Measurements from ENCODE around the gene CLMP. TPM values are rescaled to one million over a fixed set of nuclear protein-coding genes. Genes with fewer than 3 reads are reported as not detected.

CLMP gene
- total RNA-seq, 1 donor from 2014 or later, result 24.2 TPM

DNA sequence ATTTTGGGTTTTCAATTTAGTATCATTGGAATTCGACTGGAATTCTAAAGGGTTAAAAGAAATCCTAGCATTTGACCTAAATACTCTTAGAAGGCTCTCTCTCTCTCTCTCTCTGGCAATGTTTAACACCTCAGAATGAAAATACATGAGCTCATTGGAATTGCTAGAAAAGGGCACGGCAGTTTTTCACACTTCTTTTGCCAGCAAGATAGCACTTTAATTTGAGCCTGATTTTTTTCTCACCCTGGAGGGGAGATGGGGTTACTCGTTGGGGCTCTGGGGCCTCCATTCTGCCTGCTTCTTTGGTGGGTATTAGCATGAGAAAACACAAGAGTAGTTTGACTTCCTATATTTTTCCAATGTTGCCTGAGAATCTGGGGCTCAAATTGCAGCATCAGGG lies 22.8 kb upstream of the CLMP start:
- Mint-ChIP-seq H3K27ac (ENCODE audit: unreplicated experiment) (no peak overlapping the region), H3K4me3 (ENCODE audit: unreplicated experiment) (no peak overlapping the region), H3K4me1 (ENCODE audit: low read depth, unreplicated experiment) (no peaks in the 10 kb centered on the region), H3K36me3 (ENCODE audit: unreplicated experiment) (peaks cover 2% of the 10 kb centered on the region), H3K9me3 (ENCODE audit: unreplicated experiment) (peaks cover 6% of the 10 kb centered on the region), H3K27me3 (ENCODE audit: unreplicated experiment) (no peaks in the 10 kb centered on the region)
- no peak for DNase-seq
- TF ChIP-seq, protein P1, sequence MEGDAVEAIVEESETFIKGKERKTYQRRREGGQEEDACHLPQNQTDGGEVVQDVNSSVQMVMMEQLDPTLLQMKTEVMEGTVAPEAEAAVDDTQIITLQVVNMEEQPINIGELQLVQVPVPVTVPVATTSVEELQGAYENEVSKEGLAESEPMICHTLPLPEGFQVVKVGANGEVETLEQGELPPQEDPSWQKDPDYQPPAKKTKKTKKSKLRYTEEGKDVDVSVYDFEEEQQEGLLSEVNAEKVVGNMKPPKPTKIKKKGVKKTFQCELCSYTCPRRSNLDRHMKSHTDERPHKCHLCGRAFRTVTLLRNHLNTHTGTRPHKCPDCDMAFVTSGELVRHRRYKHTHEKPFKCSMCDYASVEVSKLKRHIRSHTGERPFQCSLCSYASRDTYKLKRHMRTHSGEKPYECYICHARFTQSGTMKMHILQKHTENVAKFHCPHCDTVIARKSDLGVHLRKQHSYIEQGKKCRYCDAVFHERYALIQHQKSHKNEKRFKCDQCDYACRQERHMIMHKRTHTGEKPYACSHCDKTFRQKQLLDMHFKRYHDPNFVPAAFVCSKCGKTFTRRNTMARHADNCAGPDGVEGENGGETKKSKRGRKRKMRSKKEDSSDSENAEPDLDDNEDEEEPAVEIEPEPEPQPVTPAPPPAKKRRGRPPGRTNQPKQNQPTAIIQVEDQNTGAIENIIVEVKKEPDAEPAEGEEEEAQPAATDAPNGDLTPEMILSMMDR (IDR thresholded peaks at IDR 0.05; ENCODE audit: partially characterized antibody, unreplicated experiment), result no peak

DNA sequence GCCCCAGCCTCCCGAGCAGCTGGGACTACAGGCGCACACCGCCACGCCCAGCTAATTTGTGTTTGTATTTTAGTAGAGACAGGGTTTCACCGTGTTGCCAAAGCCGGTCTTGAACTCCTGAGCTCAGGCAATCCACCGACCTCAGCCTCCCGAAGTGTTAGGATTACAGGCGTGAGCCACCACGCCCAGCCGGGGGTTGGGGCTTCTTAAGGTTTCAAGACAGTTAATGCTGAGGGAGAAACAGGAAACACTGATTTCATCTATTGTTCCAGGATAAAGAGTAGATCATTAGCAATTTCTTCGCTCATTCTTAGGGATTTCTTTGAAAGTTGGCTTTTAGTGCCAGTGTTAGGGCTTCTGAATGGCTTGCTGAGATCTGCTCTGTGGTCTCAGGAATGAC lies 21.2 kb upstream of the CLMP start:
- no peak for DNase-seq
- Mint-ChIP-seq H3K36me3 (ENCODE audit: unreplicated experiment) (no peaks in the 10 kb centered on the region), H3K4me1 (ENCODE audit: low read depth, unreplicated experiment) (peaks cover 9% of the 10 kb centered on the region), H3K9me3 (ENCODE audit: unreplicated experiment) (peaks cover 2% of the 10 kb centered on the region), H3K27ac (ENCODE audit: unreplicated experiment) (no peak overlapping the region), H3K4me3 (ENCODE audit: unreplicated experiment) (no peak overlapping the region), H3K27me3 (ENCODE audit: unreplicated experiment) (no peaks in the 10 kb centered on the region)
- TF ChIP-seq, protein P1 (IDR thresholded peaks at IDR 0.05; ENCODE audit: partially characterized antibody, unreplicated experiment), result no peak

DNA sequence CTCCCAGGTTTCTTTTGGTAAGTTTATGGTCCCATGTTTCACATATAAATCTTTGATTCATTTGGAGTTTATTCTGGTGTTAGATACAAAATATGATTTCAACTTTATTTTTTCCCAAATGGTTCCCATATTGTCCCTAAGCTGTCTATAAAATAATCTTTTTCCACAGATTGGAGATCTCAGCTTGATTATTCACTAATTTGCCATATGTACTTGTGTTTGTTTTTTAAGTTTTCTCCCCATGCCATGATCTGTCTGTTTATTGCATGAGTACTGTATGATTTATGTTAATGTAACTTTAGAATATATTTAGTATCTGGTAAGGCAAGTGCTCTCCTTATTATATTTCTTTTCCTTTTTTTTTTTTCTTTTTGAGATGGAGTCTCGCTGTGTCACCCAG lies 19.9 kb upstream of the CLMP start:
- DNase-seq, result no peak
- Mint-ChIP-seq H3K4me1 (ENCODE audit: low read depth, unreplicated experiment) (peaks cover 11% of the 10 kb centered on the region), H3K9me3 (ENCODE audit: unreplicated experiment) (peaks cover 1% of the 10 kb centered on the region), H3K27ac (ENCODE audit: unreplicated experiment) (no peak overlapping the region), H3K4me3 (ENCODE audit: unreplicated experiment) (no peak overlapping the region), H3K27me3 (ENCODE audit: unreplicated experiment) (no peaks in the 10 kb centered on the region), H3K36me3 (ENCODE audit: unreplicated experiment) (no peaks in the 10 kb centered on the region)
- TF ChIP-seq, protein P1 (IDR thresholded peaks at IDR 0.05; ENCODE audit: partially characterized antibody, unreplicated experiment), result no peak

DNA sequence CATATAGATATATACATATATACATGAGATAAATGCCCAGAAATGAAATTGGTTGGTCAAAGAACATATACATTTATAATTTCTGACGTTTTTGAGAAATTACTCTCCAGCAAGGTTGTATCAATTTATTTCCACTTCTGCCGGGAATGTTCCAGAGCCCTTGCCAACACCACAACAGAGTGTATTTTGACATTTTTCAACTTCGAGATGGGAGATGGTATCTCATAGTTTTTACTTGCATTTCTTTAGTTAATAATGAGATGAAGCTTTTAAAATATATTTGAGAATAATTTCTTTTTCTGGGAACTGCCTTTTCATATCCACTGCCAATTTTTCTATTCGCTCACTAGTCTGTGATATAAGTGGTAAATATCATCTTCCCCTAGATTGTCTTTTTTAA lies 19.3 kb upstream of the CLMP start:
- DNase-seq, result no peak
- Mint-ChIP-seq H3K4me1 (ENCODE audit: low read depth, unreplicated experiment) (peaks cover 11% of the 10 kb centered on the region), H3K36me3 (ENCODE audit: unreplicated experiment) (no peaks in the 10 kb centered on the region), H3K27me3 (ENCODE audit: unreplicated experiment) (no peaks in the 10 kb centered on the region), H3K9me3 (ENCODE audit: unreplicated experiment) (peaks cover 1% of the 10 kb centered on the region), H3K4me3 (ENCODE audit: unreplicated experiment) (no peak overlapping the region), H3K27ac (ENCODE audit: unreplicated experiment) (no peak overlapping the region)
- TF ChIP-seq, protein P1 (IDR thresholded peaks at IDR 0.05; ENCODE audit: partially characterized antibody, unreplicated experiment), result no peak

DNA sequence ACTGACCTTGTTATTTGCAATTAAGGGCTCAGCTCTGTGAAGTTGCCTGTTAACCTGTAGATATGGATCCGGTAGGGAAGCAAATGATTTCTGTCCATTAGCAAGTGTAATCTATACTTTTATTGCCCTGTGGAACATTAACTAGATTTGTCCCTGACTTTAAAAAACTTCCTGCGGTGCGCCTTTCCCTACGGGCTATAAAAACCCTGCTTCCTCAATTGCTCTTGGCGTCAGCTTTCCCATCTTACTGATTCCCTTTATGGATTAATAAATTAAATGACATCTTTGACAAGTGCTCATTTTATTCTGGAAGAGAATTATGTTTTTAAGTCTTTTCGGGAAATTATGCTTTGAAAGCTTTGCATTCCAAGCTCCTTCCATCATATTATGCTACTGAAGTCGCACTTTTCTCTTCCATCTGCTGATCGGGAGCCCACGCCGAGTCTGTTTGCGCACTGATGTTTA lies 18.3 kb upstream of the CLMP start:
- no peak for DNase-seq
- Mint-ChIP-seq H3K27ac (ENCODE audit: unreplicated experiment) (no peak overlapping the region), H3K9me3 (ENCODE audit: unreplicated experiment) (peaks cover 1% of the 10 kb centered on the region), H3K27me3 (ENCODE audit: unreplicated experiment) (no peaks in the 10 kb centered on the region), H3K4me3 (ENCODE audit: unreplicated experiment) (no peak overlapping the region), H3K36me3 (ENCODE audit: unreplicated experiment) (no peaks in the 10 kb centered on the region), H3K4me1 (ENCODE audit: low read depth, unreplicated experiment) (peaks cover 11% of the 10 kb centered on the region)
- TF ChIP-seq, protein P1 (IDR thresholded peaks at IDR 0.05; ENCODE audit: partially characterized antibody, unreplicated experiment), result no peak

Data from glutamatergic neuron (in vitro differentiated cells).